Right lobe of liver (tissue), 4 donors: ENCODE results near the gene CHD9NB.

ENCODE experiments used
- CTCF ChIP-seq, 4 donors: fragments of 200-600 bp in 3 of 4; fragments of 450-650 bp in 1 of 4; IDR thresholded peaks; one replicate each; pipeline versions ENCODE4 v1.5.1 to v1.8.0; 2016 to 2022; ENCODE audit warnings: antibody characterized with exemption in 4 of 4, mild to moderate bottlenecking in 2 of 4
- POLR2A ChIP-seq: fragments of 450-650 bp; IDR thresholded peaks from one replicate; pipeline ENCODE4 v1.6.1; 2017; ENCODE audit warnings: antibody characterized with exemption, mild to moderate bottlenecking
- donor health status: DM: no; HTN: no; CAD: no.
- donor health status: DM: no; HTN: no; CAD: no.
- donor health status: DM: no; HTN: yes; CAD: no.

- TF ChIP-seq CTCF (IDR thresholded peaks at IDR 0.05) (no peak), POLR2A (no peak)
These were observed 29.1 kb upstream of the CHD9NB start for GRCh38 chr16:53081686-53082407.
